GM18951 (cell line): Measurements from ENCODE around the gene LCE2B.

ENCODE experiments used
- POLR2A ChIP-seq: IDR thresholded peaks from 4 replicates; pipeline ENCODE4 v1.6.1; 2011; ENCODE audit warnings: mild to moderate bottlenecking; ENCODE audit not compliant: insufficient read length, insufficient read depth; ENCODE audit errors: extremely low read depth
- in situ Hi-C: fragments of 300-500 bp; cut with MboI; formaldehyde crosslinking; loops from one replicate; pipeline ENCODE4 v1.12.0; 2022; ENCODE audit warnings: low sequenced_read_pairs, mixed read lengths, inconsistent platforms; ENCODE audit not compliant: unreplicated experiment

Gene LCE2B

DNA sequence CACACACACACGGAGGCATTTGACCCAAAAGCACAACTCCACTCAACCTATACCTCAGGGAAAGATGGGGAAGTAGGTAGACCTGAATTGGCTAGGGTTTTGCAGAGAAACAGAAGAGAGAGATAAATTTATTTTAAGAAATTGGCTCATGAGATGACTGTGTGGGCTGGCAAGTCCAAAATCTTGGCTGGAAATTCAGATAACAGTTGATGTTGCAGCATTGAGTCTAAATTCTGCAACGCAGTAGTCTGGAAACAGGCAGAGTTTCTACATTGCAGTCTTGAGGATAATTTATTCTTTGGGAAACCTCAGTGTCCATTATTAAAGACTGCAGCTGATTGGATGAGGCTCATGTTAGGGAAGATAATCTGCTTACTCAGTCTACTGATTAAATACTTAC lies 4.3 kb upstream of the LCE2B start:
- in situ Hi-C loops, result no loop called here
- no peak for TF ChIP-seq POLR2A

- in situ Hi-C loops, result no loop called here
- TF ChIP-seq POLR2A, result no peak
These were observed 2.1 kb upstream of the LCE2B start for GRCh38 chr1:152683846-152684245.

DNA sequence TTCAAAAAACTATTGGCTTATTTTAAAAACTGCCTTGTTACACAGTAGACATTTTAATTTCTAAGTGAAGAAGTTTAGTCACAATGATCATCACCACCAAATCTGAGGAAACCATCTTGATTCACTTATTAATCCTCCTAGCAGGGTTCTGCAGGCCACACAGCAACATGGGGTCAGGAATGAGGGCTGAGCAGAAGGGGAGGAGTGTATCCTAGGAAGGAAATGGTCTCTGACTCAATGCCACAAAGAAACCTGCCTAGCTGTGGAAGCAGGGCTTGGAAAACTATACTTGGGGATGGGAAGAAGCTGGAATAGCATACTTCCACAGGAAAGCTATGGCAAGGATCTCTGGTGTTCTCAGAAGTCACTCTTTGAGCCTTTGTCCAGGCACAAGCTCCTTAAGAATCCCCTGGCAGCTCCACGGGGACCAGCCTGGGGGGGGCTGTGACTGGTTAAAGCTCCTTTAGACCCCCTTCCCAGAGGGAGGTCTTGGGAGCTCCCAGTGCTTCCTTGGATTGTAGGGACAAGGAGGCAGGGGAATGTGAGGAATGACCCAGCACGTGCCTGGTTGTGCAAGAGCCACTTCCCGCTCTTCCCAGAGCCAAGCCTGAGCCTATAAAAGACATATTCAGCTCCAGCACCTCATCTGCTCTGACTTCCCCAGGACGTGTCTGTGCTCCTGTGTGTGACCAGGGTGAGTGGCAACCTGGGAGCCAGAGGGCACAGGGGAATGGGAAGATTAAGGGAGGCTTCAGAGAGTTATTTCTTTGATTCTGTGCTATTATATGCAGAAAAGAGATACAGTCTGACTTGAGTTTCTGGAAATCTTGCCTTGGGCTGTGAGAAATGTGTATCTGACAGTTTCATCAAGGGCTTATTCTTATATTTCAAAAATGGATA lies 12.0 kb downstream of the LCE2B start, which contains the start of gene LCE2A:
TSS of gene LCE2A (plus strand) at position 645 of the 900 bp plus-strand sequence. CDS start 557 bp downstream, outside the sequence.
- no peak for TF ChIP-seq POLR2A
- in situ Hi-C loops, result no loop called here

- TF ChIP-seq POLR2A, result no peak
- in situ Hi-C loops, result no loop called here
These were observed 13.8 kb downstream of the LCE2B start for GRCh38 chr1:152699746-152700145.

DNA sequence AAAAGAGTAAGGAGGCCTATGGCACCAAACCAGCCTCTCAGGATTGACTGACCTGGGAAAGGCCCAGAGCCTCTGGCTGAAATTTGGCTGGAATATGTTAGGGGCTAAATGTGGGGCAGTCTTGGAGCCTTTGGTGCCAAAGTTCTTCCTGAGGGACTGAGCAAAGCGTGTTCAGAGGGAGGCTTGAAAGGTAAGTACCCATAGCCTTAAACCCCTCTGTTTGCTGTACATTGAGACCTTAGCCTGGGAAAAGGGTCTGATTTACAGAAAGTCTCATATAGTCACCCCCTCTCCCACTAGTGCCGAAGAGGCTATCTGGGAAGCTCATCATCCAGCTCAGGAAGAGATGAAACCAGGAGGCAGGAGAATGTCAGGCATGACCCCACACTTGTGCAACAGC lies 21.9 kb downstream of the LCE2B start, which contains the start of gene LCE4A:
TSS of gene LCE4A (plus strand) at position 301 of the 400 bp plus-strand sequence. CDS start 916 bp downstream, outside the sequence.
- in situ Hi-C loops, result no loop called here
- no peak for TF ChIP-seq POLR2A

- in situ Hi-C loops, result no loop called here
These were observed 32.3 kb downstream of the LCE2B start for GRCh38 chr1:152718238-152718637.

GRCh38 chr1:152725261-152725660 lies 39.3 kb downstream of the LCE2B start:
- in situ Hi-C loops, result no loop called here
- no peak for TF ChIP-seq POLR2A

More at GRCh38 chr1:152718238-152718637, 32.3 kb downstream of the LCE2B start:
- TF ChIP-seq POLR2A, result no peak

GRCh38 chr1:152728986-152729385 lies 43.1 kb downstream of the LCE2B start:
- no peak for TF ChIP-seq POLR2A
- in situ Hi-C loops, result no loop called here

- in situ Hi-C loops, result no loop called here
- TF ChIP-seq POLR2A, result no peak
These were observed 49.7 kb downstream of the LCE2B start for GRCh38 chr1:152735648-152736047.
